ENCODE results near the gene RNF144B. TPM values are rescaled to one million over a fixed set of nuclear protein-coding genes. Genes with fewer than 3 reads are reported as not detected.

The RNF144B gene
- total and polyA plus RNA-seq, 10 of the 15 experiments (the other 5 are each of a cell fraction or from before 2014, with no cell fraction given) = 0.03 to 0.18 (median 0.14) TPM

GRCh38 chr6:18400831-18401446, 13.8 kb downstream of the RNF144B start (continued):
- TF ChIP-seq SREBF2 (IDR thresholded peaks at IDR 0.05; ENCODE audit: low read length) (no peak), GABPA (IDR thresholded peaks at IDR 0.05; ENCODE audit: low read depth) (peak; percentile 44; the same call in 1 of the 2 replicates), CEBPB (IDR thresholded peaks at IDR 0.05; ENCODE audit: borderline replicate concordance in 1 of 2, low read depth in 2 of 2, low read length in 2 of 2) (no peak; a peak in 1 of 4 replicates), KDM1A (IDR thresholded peaks at IDR 0.05; ENCODE audit: borderline replicate concordance) (no peak), MYB (IDR thresholded peaks at IDR 0.05; ENCODE audit: borderline replicate concordance, low read depth, low read length) (no peak), TARDBP (IDR thresholded peaks at IDR 0.05; ENCODE audit: borderline replicate concordance) (no peak), RAD51 (IDR thresholded peaks at IDR 0.05) (no peak), RFX5 (IDR thresholded peaks at IDR 0.05; ENCODE audit: low read depth, low read length) (no peak), MEF2B (IDR thresholded peaks at IDR 0.05; ENCODE audit: partially characterized antibody, poor library complexity, severe bottlenecking) (no peak), MTA2 (IDR thresholded peaks at IDR 0.05; ENCODE audit: low read depth) (peak; percentile 81), HDAC2 (IDR thresholded peaks at IDR 0.05) (no peak), SREBF1 (IDR thresholded peaks at IDR 0.05; ENCODE audit: low read length) (no peak), PAX5 (IDR thresholded peaks at IDR 0.05; ENCODE audit: borderline replicate concordance, low read depth, low read length) (no peak), SRF (IDR thresholded peaks at IDR 0.05; ENCODE audit: low read depth in 2 of 2, low read length in 2 of 2) (no peak), IRF3 (IDR thresholded peaks at IDR 0.05) (no peak), DPF2 (IDR thresholded peaks at IDR 0.05) (peak; percentile 87), RELA (IDR thresholded peaks at IDR 0.05; ENCODE audit: borderline replicate concordance, partially characterized antibody) (no peak), ZNF622 (IDR thresholded peaks at IDR 0.05) (no peak), NR2C2 (IDR thresholded peaks at IDR 0.05; ENCODE audit: borderline replicate concordance, control insufficient read depth, insufficient read length, low read depth) (no peak), MEF2A (IDR thresholded peaks at IDR 0.05; ENCODE audit: insufficient read depth, low read depth, low read length) (0 out of 2 replicates have a peak, but pooled peaks have one; percentile 19), ZNF207 (IDR thresholded peaks at IDR 0.05; ENCODE audit: borderline replicate concordance) (no peak), NR2C1 (IDR thresholded peaks at IDR 0.05) (no peak)
- TF ChIP-seq, protein P1, sequence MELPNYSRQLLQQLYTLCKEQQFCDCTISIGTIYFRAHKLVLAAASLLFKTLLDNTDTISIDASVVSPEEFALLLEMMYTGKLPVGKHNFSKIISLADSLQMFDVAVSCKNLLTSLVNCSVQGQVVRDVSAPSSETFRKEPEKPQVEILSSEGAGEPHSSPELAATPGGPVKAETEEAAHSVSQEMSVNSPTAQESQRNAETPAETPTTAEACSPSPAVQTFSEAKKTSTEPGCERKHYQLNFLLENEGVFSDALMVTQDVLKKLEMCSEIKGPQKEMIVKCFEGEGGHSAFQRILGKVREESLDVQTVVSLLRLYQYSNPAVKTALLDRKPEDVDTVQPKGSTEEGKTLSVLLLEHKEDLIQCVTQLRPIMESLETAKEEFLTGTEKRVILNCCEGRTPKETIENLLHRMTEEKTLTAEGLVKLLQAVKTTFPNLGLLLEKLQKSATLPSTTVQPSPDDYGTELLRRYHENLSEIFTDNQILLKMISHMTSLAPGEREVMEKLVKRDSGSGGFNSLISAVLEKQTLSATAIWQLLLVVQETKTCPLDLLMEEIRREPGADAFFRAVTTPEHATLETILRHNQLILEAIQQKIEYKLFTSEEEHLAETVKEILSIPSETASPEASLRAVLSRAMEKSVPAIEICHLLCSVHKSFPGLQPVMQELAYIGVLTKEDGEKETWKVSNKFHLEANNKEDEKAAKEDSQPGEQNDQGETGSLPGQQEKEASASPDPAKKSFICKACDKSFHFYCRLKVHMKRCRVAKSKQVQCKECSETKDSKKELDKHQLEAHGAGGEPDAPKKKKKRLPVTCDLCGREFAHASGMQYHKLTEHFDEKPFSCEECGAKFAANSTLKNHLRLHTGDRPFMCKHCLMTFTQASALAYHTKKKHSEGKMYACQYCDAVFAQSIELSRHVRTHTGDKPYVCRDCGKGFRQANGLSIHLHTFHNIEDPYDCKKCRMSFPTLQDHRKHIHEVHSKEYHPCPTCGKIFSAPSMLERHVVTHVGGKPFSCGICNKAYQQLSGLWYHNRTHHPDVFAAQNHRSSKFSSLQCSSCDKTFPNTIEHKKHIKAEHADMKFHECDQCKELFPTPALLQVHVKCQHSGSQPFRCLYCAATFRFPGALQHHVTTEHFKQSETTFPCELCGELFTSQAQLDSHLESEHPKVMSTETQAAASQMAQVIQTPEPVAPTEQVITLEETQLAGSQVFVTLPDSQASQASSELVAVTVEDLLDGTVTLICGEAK (IDR thresholded peaks at IDR 0.05; ENCODE audit: borderline replicate concordance) = no peak
- TF ChIP-seq, protein P2, sequence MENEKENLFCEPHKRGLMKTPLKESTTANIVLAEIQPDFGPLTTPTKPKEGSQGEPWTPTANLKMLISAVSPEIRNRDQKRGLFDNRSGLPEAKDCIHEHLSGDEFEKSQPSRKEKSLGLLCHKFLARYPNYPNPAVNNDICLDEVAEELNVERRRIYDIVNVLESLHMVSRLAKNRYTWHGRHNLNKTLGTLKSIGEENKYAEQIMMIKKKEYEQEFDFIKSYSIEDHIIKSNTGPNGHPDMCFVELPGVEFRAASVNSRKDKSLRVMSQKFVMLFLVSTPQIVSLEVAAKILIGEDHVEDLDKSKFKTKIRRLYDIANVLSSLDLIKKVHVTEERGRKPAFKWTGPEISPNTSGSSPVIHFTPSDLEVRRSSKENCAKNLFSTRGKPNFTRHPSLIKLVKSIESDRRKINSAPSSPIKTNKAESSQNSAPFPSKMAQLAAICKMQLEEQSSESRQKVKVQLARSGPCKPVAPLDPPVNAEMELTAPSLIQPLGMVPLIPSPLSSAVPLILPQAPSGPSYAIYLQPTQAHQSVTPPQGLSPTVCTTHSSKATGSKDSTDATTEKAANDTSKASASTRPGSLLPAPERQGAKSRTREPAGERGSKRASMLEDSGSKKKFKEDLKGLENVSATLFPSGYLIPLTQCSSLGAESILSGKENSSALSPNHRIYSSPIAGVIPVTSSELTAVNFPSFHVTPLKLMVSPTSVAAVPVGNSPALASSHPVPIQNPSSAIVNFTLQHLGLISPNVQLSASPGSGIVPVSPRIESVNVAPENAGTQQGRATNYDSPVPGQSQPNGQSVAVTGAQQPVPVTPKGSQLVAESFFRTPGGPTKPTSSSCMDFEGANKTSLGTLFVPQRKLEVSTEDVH (IDR thresholded peaks at IDR 0.05; ENCODE audit: low read depth, partially characterized antibody) = no peak
